K562 (cell line): ENCODE measurements around the gene RAI14. TPM values are rescaled to one million over a fixed set of nuclear protein-coding genes. Genes with fewer than 3 reads are reported as not detected.

Experiments
- ATAC-seq: fragments of 200-7000 bp; cut with Tn5 transposase; 3 replicates; pipeline ENCODE4 v1.9.1; 2020; ENCODE audit warnings: moderate library complexity
- BruUV-seq: library from RNA; stranded (reverse); fragments of 400-500 nt; replicated peaks from 2 replicates; lab custom pipeline; 2021; lab: Mats Ljungman, UMichigan
- CTCF ChIA-PET: fragments of 300-600 bp; formaldehyde crosslinking; extraction: SDS; loops from one replicate; lab custom pipeline; 2021; ENCODE audit warnings: low intra/inter-chr PET ratio; lab: Yijun Ruan, JAX
- POLR2A ChIA-PET: fragments of 300-600, 350-650 bp; sonication (Branson Sonifier 250); formaldehyde crosslinking; extraction: SDS; loops from one replicate; lab custom pipeline; 2021; ENCODE audit warnings: antibody characterized with exemption, inconsistent platforms; lab: Yijun Ruan, JAX
- DNase-seq, 4 experiments: peaks; one replicate each; pipeline versions ENCODE4 v3.0.0 to v3.0.0-alpha.2; 2011 to 2018; ENCODE audit warnings: low spot score in 3 of 4, mixed read lengths in 3 of 4; ENCODE audit errors: extremely low read depth in 1 of 4
- FAIRE-seq: peaks from 2 replicates; lab custom pipeline; 2011; peaks lifted over from hg19 to GRCh38; lab: Jason Lieb, UNC
- H2AFZ ChIP-seq: 2 replicates; pipeline ENCODE4 v1.6.0; 2011; ENCODE audit warnings: low read depth, low read length, control low read depth, inconsistent platforms
- H3K27ac ChIP-seq: fragments of 200-600 bp; 3 replicates; pipeline ENCODE4 v1.8.0; 2011; ENCODE audit warnings: low read depth, mild to moderate bottlenecking, control low read depth, inconsistent platforms, low read length, moderate library complexity, mixed read lengths; ENCODE audit errors: extremely low read depth
- H3K27me3 ChIP-seq, 2 experiments: fragments of 300-600 bp in 1 of 2; 2 replicates in 1 of 2; 3 replicates in 1 of 2; pipeline versions ENCODE4 v1.6.0 to v1.8.0; 2011; ENCODE audit warnings: inconsistent platforms in 2 of 2, low read length in 2 of 2, mild to moderate bottlenecking in 1 of 2, mixed read lengths in 1 of 2, moderate library complexity in 1 of 2; ENCODE audit not compliant: control insufficient read depth in 2 of 2, insufficient read depth in 2 of 2
- H3K36me3 ChIP-seq: fragments of 300-600 bp; 3 replicates; pipeline ENCODE4 v1.8.0; 2011; ENCODE audit warnings: mild to moderate bottlenecking, low read length, inconsistent platforms; ENCODE audit not compliant: control insufficient read depth, insufficient read depth
- H3K4me1 ChIP-seq, 2 experiments: fragments of 200-600 bp in 1 of 2; replicated peaks in 1 of 2; 2 replicates in 1 of 2; 3 replicates in 1 of 2; pipeline versions ENCODE4 v1.5.1 to v1.8.0; 2011; ENCODE audit warnings: inconsistent platforms in 2 of 2, low read length in 2 of 2, mild to moderate bottlenecking in 1 of 2, mixed read lengths in 1 of 2, moderate library complexity in 1 of 2; ENCODE audit not compliant: control insufficient read depth in 2 of 2, insufficient read depth in 2 of 2
- H3K4me2 ChIP-seq: 2 replicates; pipeline ENCODE4 v1.6.1; 2011; ENCODE audit warnings: low read length, control low read depth, inconsistent platforms, mixed read lengths; ENCODE audit not compliant: insufficient read depth
- H3K4me3 ChIP-seq: fragments of 200-600 bp; sonication (generic), shearing (Covaris generic); 2 replicates; pipeline ENCODE4 v1.5.1; 2016; ENCODE audit warnings: control low read depth, inconsistent platforms
- H3K79me2 ChIP-seq: fragments of 200-600 bp; 3 replicates; pipeline ENCODE4 v1.8.0; 2011; ENCODE audit warnings: low read length, inconsistent platforms; ENCODE audit not compliant: control insufficient read depth, insufficient read depth
- H3K9ac ChIP-seq, 2 experiments: 2 replicates each; pipeline versions ENCODE4 v1.6.0 to v1.6.1; 2011; ENCODE audit warnings: low read depth in 2 of 2, low read length in 2 of 2, control low read depth in 1 of 2, inconsistent platforms in 1 of 2, mild to moderate bottlenecking in 1 of 2, mixed read lengths in 1 of 2; ENCODE audit not compliant: insufficient read depth in 1 of 2
- H3K9me1 ChIP-seq: one replicate; pipeline ENCODE4 v1.6.0; 2011; ENCODE audit warnings: inconsistent platforms, mild to moderate bottlenecking, low read length, moderate library complexity; ENCODE audit not compliant: control insufficient read depth, insufficient read depth
- H3K9me3 ChIP-seq: replicated peaks from 2 replicates; pipeline ENCODE4 v1.5.1; 2011; ENCODE audit warnings: low read depth, low read length, inconsistent platforms; ENCODE audit not compliant: control insufficient read depth, insufficient read depth
- H4K20me1 ChIP-seq: replicated peaks from 2 replicates; pipeline ENCODE4 v1.6.1; 2011; ENCODE audit warnings: low read length, inconsistent platforms, mixed read lengths; ENCODE audit not compliant: control insufficient read depth, insufficient read depth
- IRF1 ChIP-seq: sonication (generic); formaldehyde crosslinking; IDR thresholded peaks from 2 replicates; pipeline ENCODE4 v1.8.0; 2022; ENCODE audit warnings: missing genetic modification reagents, mild to moderate bottlenecking, borderline replicate concordance
- MAFG ChIP-seq: fragments of 450-650 bp; conservative IDR thresholded peaks from 2 replicates; pipeline ENCODE4 v1.6.1; 2016; ENCODE audit warnings: missing genetic modification characterization, missing compliant biosample characterization
- PTBP1 ChIP-seq: fragments of 200-400 bp; formaldehyde crosslinking; IDR thresholded peaks from 2 replicates; pipeline ENCODE4 v1.6.1; 2017; ENCODE audit warnings: low read depth, low read length
- RFX5 ChIP-seq: IDR thresholded peaks from 2 replicates; pipeline ENCODE4 v1.6.1; 2011; ENCODE audit warnings: low read depth, mild to moderate bottlenecking, improper control_type of control experiment, low read length
- SAFB ChIP-seq: fragments of 200-400 bp; formaldehyde crosslinking; IDR thresholded peaks from 2 replicates; pipeline ENCODE4 v1.6.1; 2017; ENCODE audit warnings: low read depth, low read length, borderline replicate concordance
- SMARCE1 ChIP-seq: fragments of 450-650 bp; IDR thresholded peaks from 2 replicates; pipeline ENCODE4 v1.7.1; 2016; ENCODE audit warnings: mild to moderate bottlenecking
- SREBF1 ChIP-seq: fragments of 150-350 bp; IDR thresholded peaks from 2 replicates; pipeline ENCODE4 v1.6.1; 2014; ENCODE audit warnings: antibody characterized with exemption, low read depth, low read length, borderline replicate concordance
- STAG1 ChIP-seq: sonication (generic); formaldehyde crosslinking; IDR thresholded peaks from 2 replicates; pipeline ENCODE4 v1.5.0; 2020; ENCODE audit warnings: missing genetic modification reagents, borderline replicate concordance
- TAF9B ChIP-seq: fragments of 450-650 bp; IDR thresholded peaks from 2 replicates; pipeline ENCODE4 v1.6.1; 2018; ENCODE audit warnings: mild to moderate bottlenecking; ENCODE audit not compliant: partially characterized antibody
- TCF3 ChIP-seq: sonication (generic); formaldehyde crosslinking; IDR thresholded peaks from 2 replicates; pipeline ENCODE4 v1.4.0; 2020; ENCODE audit warnings: mild to moderate bottlenecking, missing genetic modification reagents
- ZNF717 ChIP-seq: fragments of 250-450 bp; sonication (Bioruptor Pico); IDR thresholded peaks from 2 replicates; pipeline ENCODE4 v1.5.0; 2021
- WGBS: fragments of 100-300 bp; shearing (Covaris generic); methylation state at CpG from one replicate; pipeline ENCODE4 v1.1.6; 2016; ENCODE audit warnings: low coverage, mixed read lengths; ENCODE audit not compliant: insufficient coverage; ENCODE audit errors: missing lambda C conversion rate; 5-methylcytosine and 5-hydroxymethylcytosine counted together
- in situ Hi-C: fragments of 300-500 bp; cut with MboI; formaldehyde crosslinking; loops from 4 replicates; pipeline ENCODE4 v1.15.0; 2018; ENCODE audit warnings: inconsistent platforms, mixed read lengths
- intact Hi-C: fragments of 100-400 bp; cut with micrococcal nuclease; formaldehyde crosslinking; loops from 2 replicates; pipeline ENCODE4 v1.14.2; 2022
- polyA plus RNA-seq, 8 experiments: library from polyadenylated mRNA; depleted of rRNA in 4 of 8; stranded (reverse) in 5 of 8; unstranded in 3 of 8; fragments of >200 nt; fragmentation: Nextera tagmentation in 2 of 8; fragmentation: Illumina TruSeq in 1 of 8; extraction: Ambion mirVana in 2 of 8; extraction: Trizol in 1 of 8; gene quantifications; 2 replicates each; pipeline versions ENCODE4 v1.2.1 to v1.2.3, GENCODE V29; 2011 to 2014; ENCODE audit warnings: inconsistent platforms in 1 of 8, missing spikeins in 1 of 8
- total RNA-seq, 7 experiments: library from RNA; depleted of rRNA in 6 of 7; stranded (reverse); fragments of >200 nt in 6 of 7; fragmentation: Illumina TruSeq in 2 of 7; extraction: Trizol in 2 of 7; gene quantifications; 2 replicates each; pipeline versions ENCODE4 v1.2.1 to v1.2.3, GENCODE V29; 2011 to 2021; ENCODE audit warnings: low replicate concordance in 1 of 7
- TF ChIP-seq, protein P1 (sequence below): fragments of 450-650 bp; IDR thresholded peaks from 2 replicates; pipeline ENCODE4 v1.6.1; 2016; ENCODE audit warnings: mild to moderate bottlenecking, moderate library complexity

RAI14 gene
- total and polyA plus RNA-seq, 9 of the 15 experiments (the other 6 are each of a cell fraction or from before 2014, with no cell fraction given) = 11.3 to 82.5 (median 34.8) TPM

DNA sequence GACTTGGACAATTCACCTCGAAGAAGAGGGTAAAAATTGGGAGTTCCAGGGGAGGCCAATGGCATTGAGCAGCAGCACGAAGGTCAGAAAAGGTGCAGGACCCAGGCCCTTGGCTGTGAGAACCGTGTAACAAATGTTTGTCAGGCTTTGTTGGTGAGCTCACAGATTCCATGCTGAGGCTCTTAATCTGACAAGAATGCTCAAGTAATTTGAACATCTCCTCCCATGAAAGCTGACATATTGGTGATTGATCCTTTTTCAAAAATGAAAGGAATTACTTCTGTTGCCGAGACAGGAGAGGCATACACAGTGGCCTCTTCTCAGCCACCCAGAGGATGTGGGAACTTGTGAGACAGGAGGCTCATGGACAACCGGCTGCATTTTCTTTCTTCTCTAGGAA is 11.6 kb downstream of the RAI14 start:
- ChIA-PET CTCF (no interaction called here), POLR2A (interaction anchor here (1.0 kb wide), 2 partner anchors 9 to 248 kb away, joined by 3 to 4 read pairs; partner anchors contain the start of genes BRIX1 and RAD1)
- 73% methylated on average over 5 of the region's 5 CpGs for WGBS
- no peak for FAIRE-seq
- intact Hi-C loops (no loop called here), in situ Hi-C loops (no loop called here)
- ATAC-seq = no peak
- no peaks in the 10 kb centered on the region for H3K9me3 ChIP-seq
- no peak for DNase-seq
- H2AFZ ChIP-seq = no peak overlapping the region
- no peak overlapping the region for H3K4me2 ChIP-seq
- BruUV-seq = no TSS peak
- H3K36me3 ChIP-seq = peaks cover 8% of the 10 kb centered on the region; the same call in 2 of the 3 replicates
- peaks cover 48% of the 10 kb centered on the region for H3K79me2 ChIP-seq
- H3K27me3 ChIP-seq = no peaks in the 10 kb centered on the region
- no peaks in the 10 kb centered on the region for H4K20me1 ChIP-seq
- no peak overlapping the region for H3K27ac ChIP-seq
- H3K9me1 ChIP-seq = no peaks in the 10 kb centered on the region
- H3K4me1 ChIP-seq = peaks cover 6 to 13% of the 10 kb centered on the region in 2 experiments; a peak in 4 of 5 replicates
- no peak overlapping the region for H3K4me3 ChIP-seq
- no peak overlapping the region for H3K9ac ChIP-seq
- TF ChIP-seq PTBP1 (no peak), IRF1 (no peak), SREBF1 (no peak), MAFG (tag) (no peak), SMARCE1 (no peak), RFX5 (no peak), TAF9B (no peak), STAG1 (CRISPR knock-in tag) (no peak), TCF3 (CRISPR knock-in tag) (no peak), SAFB (no peak), ZNF717 (no peak)
- TF ChIP-seq, protein P1, sequence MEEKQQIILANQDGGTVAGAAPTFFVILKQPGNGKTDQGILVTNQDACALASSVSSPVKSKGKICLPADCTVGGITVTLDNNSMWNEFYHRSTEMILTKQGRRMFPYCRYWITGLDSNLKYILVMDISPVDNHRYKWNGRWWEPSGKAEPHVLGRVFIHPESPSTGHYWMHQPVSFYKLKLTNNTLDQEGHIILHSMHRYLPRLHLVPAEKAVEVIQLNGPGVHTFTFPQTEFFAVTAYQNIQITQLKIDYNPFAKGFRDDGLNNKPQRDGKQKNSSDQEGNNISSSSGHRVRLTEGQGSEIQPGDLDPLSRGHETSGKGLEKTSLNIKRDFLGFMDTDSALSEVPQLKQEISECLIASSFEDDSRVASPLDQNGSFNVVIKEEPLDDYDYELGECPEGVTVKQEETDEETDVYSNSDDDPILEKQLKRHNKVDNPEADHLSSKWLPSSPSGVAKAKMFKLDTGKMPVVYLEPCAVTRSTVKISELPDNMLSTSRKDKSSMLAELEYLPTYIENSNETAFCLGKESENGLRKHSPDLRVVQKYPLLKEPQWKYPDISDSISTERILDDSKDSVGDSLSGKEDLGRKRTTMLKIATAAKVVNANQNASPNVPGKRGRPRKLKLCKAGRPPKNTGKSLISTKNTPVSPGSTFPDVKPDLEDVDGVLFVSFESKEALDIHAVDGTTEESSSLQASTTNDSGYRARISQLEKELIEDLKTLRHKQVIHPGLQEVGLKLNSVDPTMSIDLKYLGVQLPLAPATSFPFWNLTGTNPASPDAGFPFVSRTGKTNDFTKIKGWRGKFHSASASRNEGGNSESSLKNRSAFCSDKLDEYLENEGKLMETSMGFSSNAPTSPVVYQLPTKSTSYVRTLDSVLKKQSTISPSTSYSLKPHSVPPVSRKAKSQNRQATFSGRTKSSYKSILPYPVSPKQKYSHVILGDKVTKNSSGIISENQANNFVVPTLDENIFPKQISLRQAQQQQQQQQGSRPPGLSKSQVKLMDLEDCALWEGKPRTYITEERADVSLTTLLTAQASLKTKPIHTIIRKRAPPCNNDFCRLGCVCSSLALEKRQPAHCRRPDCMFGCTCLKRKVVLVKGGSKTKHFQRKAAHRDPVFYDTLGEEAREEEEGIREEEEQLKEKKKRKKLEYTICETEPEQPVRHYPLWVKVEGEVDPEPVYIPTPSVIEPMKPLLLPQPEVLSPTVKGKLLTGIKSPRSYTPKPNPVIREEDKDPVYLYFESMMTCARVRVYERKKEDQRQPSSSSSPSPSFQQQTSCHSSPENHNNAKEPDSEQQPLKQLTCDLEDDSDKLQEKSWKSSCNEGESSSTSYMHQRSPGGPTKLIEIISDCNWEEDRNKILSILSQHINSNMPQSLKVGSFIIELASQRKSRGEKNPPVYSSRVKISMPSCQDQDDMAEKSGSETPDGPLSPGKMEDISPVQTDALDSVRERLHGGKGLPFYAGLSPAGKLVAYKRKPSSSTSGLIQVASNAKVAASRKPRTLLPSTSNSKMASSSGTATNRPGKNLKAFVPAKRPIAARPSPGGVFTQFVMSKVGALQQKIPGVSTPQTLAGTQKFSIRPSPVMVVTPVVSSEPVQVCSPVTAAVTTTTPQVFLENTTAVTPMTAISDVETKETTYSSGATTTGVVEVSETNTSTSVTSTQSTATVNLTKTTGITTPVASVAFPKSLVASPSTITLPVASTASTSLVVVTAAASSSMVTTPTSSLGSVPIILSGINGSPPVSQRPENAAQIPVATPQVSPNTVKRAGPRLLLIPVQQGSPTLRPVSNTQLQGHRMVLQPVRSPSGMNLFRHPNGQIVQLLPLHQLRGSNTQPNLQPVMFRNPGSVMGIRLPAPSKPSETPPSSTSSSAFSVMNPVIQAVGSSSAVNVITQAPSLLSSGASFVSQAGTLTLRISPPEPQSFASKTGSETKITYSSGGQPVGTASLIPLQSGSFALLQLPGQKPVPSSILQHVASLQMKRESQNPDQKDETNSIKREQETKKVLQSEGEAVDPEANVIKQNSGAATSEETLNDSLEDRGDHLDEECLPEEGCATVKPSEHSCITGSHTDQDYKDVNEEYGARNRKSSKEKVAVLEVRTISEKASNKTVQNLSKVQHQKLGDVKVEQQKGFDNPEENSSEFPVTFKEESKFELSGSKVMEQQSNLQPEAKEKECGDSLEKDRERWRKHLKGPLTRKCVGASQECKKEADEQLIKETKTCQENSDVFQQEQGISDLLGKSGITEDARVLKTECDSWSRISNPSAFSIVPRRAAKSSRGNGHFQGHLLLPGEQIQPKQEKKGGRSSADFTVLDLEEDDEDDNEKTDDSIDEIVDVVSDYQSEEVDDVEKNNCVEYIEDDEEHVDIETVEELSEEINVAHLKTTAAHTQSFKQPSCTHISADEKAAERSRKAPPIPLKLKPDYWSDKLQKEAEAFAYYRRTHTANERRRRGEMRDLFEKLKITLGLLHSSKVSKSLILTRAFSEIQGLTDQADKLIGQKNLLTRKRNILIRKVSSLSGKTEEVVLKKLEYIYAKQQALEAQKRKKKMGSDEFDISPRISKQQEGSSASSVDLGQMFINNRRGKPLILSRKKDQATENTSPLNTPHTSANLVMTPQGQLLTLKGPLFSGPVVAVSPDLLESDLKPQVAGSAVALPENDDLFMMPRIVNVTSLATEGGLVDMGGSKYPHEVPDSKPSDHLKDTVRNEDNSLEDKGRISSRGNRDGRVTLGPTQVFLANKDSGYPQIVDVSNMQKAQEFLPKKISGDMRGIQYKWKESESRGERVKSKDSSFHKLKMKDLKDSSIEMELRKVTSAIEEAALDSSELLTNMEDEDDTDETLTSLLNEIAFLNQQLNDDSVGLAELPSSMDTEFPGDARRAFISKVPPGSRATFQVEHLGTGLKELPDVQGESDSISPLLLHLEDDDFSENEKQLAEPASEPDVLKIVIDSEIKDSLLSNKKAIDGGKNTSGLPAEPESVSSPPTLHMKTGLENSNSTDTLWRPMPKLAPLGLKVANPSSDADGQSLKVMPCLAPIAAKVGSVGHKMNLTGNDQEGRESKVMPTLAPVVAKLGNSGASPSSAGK = no peak
